ENCODE measurements around the gene SARNP.

DNA sequence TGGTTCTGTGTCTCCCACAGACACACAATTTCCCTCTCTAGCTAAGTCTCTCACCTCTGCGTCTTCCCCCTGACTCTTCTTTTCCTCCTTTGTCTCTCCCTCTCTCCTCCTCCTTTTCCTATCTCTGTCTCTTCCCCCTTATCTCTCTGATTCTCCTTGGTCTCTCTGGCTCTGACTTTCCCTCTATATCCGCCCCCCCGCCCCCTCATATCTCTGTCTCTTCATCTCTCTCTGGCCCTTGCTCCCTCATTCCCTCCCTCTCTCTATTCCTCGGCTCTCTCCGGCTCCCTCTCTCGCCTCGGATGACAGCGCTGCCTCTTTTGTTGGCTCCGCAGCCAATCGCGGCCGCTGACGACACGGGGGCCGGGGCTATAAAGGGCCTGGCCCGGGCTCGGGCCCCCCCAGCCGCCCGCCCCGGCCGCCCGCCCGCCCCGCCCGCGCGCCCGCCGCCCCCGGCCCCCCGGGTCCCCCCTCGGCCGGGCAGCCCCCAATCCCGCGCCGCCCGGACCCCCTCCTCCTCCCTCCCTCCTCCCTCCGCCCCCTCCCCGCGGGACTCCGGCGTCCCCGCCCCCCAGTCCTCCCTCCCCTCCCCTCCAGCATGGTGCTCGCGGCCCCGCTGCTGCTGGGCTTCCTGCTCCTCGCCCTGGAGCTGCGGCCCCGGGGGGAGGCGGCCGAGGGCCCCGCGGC lies 74.7 kb downstream of the SARNP start, which contains the start of gene GDF11:
- TF ChIP-seq, protein P1, sequence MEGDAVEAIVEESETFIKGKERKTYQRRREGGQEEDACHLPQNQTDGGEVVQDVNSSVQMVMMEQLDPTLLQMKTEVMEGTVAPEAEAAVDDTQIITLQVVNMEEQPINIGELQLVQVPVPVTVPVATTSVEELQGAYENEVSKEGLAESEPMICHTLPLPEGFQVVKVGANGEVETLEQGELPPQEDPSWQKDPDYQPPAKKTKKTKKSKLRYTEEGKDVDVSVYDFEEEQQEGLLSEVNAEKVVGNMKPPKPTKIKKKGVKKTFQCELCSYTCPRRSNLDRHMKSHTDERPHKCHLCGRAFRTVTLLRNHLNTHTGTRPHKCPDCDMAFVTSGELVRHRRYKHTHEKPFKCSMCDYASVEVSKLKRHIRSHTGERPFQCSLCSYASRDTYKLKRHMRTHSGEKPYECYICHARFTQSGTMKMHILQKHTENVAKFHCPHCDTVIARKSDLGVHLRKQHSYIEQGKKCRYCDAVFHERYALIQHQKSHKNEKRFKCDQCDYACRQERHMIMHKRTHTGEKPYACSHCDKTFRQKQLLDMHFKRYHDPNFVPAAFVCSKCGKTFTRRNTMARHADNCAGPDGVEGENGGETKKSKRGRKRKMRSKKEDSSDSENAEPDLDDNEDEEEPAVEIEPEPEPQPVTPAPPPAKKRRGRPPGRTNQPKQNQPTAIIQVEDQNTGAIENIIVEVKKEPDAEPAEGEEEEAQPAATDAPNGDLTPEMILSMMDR (IDR thresholded peaks at IDR 0.05; ENCODE audit: low read depth, low read length) = no peak
- TF ChIP-seq EZH2phosphoT487 (IDR thresholded peaks at IDR 0.05; ENCODE audit: low read depth) = no peak
